ENCODE measurements around the gene TMX2. TPM values are rescaled to one million over a fixed set of nuclear protein-coding genes. Genes with fewer than 3 reads are reported as not detected.
A peak's percentile ranks its signal among the peaks of the same experiment; 100 is the strongest.

TMX2 gene
- total and polyA plus RNA-seq, 10 donors, result 36.0 to 57.0 (median 49.1) TPM

DNA sequence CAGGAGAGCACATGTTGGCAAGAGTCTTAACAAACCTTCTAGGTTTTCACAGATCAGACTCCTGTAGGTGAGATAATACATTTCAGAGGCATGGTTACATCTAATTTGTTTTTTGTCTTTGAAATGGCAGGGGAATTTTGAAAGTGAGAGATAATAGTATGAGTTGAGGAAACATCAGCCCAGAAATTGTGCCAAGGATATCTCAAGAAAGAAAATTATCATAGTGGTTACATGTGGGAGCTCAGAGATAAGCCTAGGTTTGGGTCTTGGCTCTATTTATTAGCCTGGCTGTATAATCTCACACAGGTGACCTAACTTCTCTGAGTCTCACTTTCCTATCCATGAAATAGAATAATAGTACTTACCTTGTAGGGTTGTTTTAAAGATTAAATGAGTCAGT, 38.8 kb downstream of the TMX2 start:
- Histone ChIP-seq H3K9me3 (no peaks in the 10 kb centered on the region), H3K36me3 (peaks cover 0 to 17% (median 4%) of the 10 kb centered on the region in 6 donors), H3K27me3 (replicated peaks in 1 of 7) (no peaks in the 10 kb centered on the region), H3K4me3 (no peak overlapping the region), H3K27ac (peak overlapping the region in 3 of 8 donors; percentile 54 to 58 (median 58)), H3K4me1 (peaks cover 0 to 11% (median 3%) of the 10 kb centered on the region in 6 donors)
- DNase-seq, result no peak
- intact Hi-C loops (cut with DNase I; ENCODE audit: low total_unique reads), result no loop called here
- no peak for TF ChIP-seq POLR2AphosphoS5 (IDR thresholded peaks at IDR 0.05)
- TF ChIP-seq, protein P1, sequence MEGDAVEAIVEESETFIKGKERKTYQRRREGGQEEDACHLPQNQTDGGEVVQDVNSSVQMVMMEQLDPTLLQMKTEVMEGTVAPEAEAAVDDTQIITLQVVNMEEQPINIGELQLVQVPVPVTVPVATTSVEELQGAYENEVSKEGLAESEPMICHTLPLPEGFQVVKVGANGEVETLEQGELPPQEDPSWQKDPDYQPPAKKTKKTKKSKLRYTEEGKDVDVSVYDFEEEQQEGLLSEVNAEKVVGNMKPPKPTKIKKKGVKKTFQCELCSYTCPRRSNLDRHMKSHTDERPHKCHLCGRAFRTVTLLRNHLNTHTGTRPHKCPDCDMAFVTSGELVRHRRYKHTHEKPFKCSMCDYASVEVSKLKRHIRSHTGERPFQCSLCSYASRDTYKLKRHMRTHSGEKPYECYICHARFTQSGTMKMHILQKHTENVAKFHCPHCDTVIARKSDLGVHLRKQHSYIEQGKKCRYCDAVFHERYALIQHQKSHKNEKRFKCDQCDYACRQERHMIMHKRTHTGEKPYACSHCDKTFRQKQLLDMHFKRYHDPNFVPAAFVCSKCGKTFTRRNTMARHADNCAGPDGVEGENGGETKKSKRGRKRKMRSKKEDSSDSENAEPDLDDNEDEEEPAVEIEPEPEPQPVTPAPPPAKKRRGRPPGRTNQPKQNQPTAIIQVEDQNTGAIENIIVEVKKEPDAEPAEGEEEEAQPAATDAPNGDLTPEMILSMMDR (IDR thresholded peaks at IDR 0.05 in 8 of 11, conservative IDR thresholded peaks at IDR 0.05 in 3 of 11), result no peak
- no peak for TF ChIP-seq POLR2A (IDR thresholded peaks at IDR 0.05)

- intact Hi-C loops (cut with DNase I; ENCODE audit: low total_unique reads), result no loop called here
- Histone ChIP-seq H3K36me3 (peaks cover 0 to 11% (median 0%) of the 10 kb centered on the region in 6 donors), H3K27me3 (replicated peaks in 1 of 7) (no peaks in the 10 kb centered on the region), H3K4me3 (no peak within 1 kb of the TSS), H3K9me3 (no peaks in the 10 kb centered on the region), H3K4me1 (peaks cover 0 to 9% (median 3%) of the 10 kb centered on the region in 6 donors), H3K27ac (peak within 1 kb of the TSS in 6 of 8 donors; percentile 27 to 58 (median 46))
- WGBS, 5 donors, result 60 to 72% (median 68%) methylated on average over 10 of the region's 10 CpGs
- DNase-seq, result no peak
- TF ChIP-seq POLR2AphosphoS5 (IDR thresholded peaks at IDR 0.05) (peak in 1 of 3 donors; percentile 51), POLR2A (IDR thresholded peaks at IDR 0.05) (no peak)
- TF ChIP-seq, protein P1 (IDR thresholded peaks at IDR 0.05 in 8 of 11, conservative IDR thresholded peaks at IDR 0.05 in 3 of 11), result peak in 10 of 11 experiments; percentile 6 to 69 (median 48)
Measured at GRCh38 chr11:57751676-57752253, 39.4 kb downstream of the TMX2 start, which contains the start of gene BTBD18. Gene BTBD18, minus strand, starts transcription at chr11:57751819. Its CDS starts 631 bp downstream, at chr11:57751188.

- intact Hi-C loops (cut with DNase I; ENCODE audit: low total_unique reads), result no loop called here
- Histone ChIP-seq H3K27me3 (replicated peaks in 1 of 7) (no peaks in the 10 kb centered on the region), H3K27ac (no peak overlapping the region), H3K36me3 (no peaks in the 10 kb centered on the region), H3K4me3 (no peak overlapping the region), H3K4me1 (peaks cover 0 to 16% (median 3%) of the 10 kb centered on the region in 6 donors), H3K9me3 (no peaks in the 10 kb centered on the region)
- WGBS, 5 donors, result 96 to 99% (median 97%) methylated on average over 26 to 30 of the region's 30 CpGs
- no peak for TF ChIP-seq POLR2A (IDR thresholded peaks at IDR 0.05)
- TF ChIP-seq POLR2AphosphoS5 (IDR thresholded peaks at IDR 0.05), result peak in 2 of 3 donors; percentile 21 to 73
- no peak for DNase-seq
Measured at GRCh38 chr11:57752954-57753353, 40.6 kb downstream of the TMX2 start.

DNA sequence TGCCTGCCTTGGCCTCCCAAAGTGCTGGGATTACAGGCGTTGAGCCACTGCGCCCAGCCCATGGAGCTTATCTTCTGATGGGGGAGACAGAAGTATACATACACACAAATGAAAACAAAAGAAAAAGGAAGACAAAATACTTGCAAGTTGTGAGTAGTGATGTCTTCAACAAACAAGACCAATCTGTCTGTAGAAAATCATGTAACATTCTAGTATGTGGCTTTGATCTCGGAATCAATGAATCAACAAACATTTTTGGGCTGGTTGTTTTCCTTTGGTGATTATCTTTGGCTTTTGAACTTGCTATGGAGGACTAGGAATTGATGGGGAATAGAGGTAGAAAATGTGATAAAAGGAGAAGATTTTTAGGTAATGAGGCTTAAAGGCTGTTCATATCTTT, 45.8 kb downstream of the TMX2 start:
- Histone ChIP-seq H3K27ac (no peak overlapping the region), H3K4me1 (peaks cover 0 to 29% (median 0%) of the 10 kb centered on the region in 6 donors), H3K27me3 (replicated peaks in 1 of 7) (no peaks in the 10 kb centered on the region), H3K4me3 (no peak overlapping the region), H3K36me3 (no peaks in the 10 kb centered on the region), H3K9me3 (no peaks in the 10 kb centered on the region)
- TF ChIP-seq POLR2AphosphoS5 (IDR thresholded peaks at IDR 0.05) (no peak), POLR2A (IDR thresholded peaks at IDR 0.05) (no peak)
- TF ChIP-seq, protein P1 (IDR thresholded peaks at IDR 0.05 in 8 of 11, conservative IDR thresholded peaks at IDR 0.05 in 3 of 11), result no peak
- intact Hi-C loops (cut with DNase I; ENCODE audit: low total_unique reads), result loop anchor here (5.0 kb wide), 1 partner anchor 44 kb away; no protein-coding TSS in a partner anchor
- 88 to 94% (median 88%) methylated on average over 3 of the region's 3 CpGs for WGBS, 5 donors
- no peak for DNase-seq
